Stimulated activated CD4-positive, alpha-beta T cell treated with anti-CD3 and anti-CD28 coated beads, Interleukin-1b, Interleukin-23, amount 100 ng/mL, for 48 hours (primary cell): ENCODE results near the gene HEMK1.

Experiments used
- DNase-seq: peaks from one replicate; pipeline ENCODE4 v3.0.0-alpha.2; 2020

HEMK1 gene

DNA sequence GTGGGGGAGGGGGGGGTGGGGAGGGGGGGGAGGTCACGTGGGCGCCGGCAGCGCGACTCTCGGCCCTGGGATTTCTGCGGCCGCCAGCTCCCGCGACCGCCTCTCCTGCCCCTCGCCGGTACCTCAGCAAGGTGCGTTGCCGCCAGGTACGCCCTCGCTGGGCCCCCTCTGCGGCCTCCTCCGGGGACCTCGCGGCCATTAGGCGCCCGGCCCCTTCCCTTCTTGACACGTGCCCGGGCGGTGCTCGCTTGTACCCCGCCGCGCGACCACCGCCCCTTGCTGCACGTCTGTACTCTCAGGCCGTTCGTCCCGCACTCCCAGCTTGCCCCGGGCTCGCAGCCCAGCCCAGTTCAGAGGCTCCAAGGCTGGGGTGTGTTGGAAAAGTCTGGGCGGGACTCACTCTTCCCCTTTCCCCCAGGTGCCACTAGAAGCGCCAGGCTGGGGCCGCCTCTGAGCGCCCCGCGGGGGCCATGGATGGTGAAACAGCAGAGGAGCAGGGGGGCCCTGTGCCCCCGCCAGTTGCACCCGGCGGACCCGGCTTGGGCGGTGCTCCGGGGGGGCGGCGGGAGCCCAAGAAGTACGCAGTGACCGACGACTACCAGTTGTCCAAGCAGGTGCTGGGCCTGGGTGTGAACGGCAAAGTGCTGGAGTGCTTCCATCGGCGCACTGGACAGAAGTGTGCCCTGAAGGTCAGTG, 47.9 kb downstream of the HEMK1 start, which contains the start of gene MAPKAPK3:
TSS of gene MAPKAPK3 (plus strand) at position 56 of the 696 bp plus-strand sequence. CDS start at position 471, 415 bp downstream.
- no peak for DNase-seq

DNA sequence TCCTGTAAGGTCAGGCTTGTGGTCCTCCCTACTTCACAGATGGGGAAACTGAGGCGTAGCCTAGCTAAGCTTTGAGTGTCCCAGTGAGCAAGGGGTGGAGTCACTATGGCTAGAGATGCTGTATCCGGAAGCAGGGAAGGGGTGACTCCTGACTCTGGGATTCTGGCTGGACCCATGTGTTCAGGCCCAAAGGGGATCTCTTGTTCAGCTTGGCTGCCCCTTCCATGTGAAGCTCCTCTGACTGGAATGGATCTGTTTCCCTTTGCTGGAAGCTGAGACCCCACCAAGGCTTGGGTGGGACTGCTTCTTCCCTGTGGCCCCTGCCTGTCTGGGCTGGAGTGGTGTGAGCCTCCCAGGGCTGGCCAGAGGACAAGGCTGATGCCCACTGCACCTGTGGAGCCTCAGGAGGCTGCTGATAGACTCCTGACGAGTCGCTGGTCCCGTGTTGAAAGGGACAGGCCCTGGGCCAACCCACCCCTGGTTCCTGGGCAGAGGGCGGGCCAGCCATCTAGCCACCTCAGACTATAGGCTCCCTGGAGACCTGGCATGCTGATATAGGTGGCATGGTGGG, 48.7 kb downstream of the HEMK1 start:
- DNase-seq: no peak

GRCh38 chr3:50620420-50620819, 51.1 kb downstream of the HEMK1 start:
- DNase-seq: no peak

DNA sequence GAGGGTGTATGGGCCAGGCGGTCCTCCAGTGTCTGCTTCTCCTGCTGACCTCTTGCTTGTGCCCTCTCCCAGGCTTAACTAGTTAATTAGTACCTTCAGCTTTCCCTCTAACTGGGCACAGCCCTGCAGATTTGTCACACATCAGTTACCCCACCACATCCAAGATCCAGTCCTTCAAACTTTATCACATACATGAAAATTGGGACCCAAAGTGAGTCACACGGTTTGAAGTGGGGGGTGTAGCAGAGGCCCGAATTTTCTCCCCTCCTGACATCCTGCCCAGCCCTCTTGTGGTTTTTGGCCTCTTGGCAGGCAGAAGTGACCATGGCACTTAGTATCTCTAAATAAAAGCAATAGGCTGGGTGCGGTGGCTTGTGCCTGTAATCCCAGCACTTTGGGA, 51.5 kb downstream of the HEMK1 start:
- no peak for DNase-seq

DNA sequence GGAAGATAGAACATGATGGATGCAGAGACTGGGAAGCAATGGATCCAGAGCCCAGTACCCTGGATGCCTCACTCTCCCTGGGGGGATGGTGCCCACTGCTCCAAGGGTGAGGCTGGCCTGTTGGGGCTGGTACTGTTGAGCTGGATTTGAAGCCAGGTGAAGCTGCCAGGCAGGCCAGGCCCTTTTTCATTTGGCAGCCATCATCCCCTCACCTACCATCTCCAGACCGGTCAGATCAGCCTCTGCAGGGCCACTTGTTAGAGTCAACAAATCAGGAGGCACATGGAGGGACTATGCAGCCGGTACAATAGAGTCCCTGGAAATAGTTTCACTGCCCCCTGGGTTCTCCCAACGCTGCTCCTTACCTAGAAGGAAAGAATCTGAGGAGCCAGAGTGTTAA, 53.6 kb downstream of the HEMK1 start:
- no peak for DNase-seq

DNA sequence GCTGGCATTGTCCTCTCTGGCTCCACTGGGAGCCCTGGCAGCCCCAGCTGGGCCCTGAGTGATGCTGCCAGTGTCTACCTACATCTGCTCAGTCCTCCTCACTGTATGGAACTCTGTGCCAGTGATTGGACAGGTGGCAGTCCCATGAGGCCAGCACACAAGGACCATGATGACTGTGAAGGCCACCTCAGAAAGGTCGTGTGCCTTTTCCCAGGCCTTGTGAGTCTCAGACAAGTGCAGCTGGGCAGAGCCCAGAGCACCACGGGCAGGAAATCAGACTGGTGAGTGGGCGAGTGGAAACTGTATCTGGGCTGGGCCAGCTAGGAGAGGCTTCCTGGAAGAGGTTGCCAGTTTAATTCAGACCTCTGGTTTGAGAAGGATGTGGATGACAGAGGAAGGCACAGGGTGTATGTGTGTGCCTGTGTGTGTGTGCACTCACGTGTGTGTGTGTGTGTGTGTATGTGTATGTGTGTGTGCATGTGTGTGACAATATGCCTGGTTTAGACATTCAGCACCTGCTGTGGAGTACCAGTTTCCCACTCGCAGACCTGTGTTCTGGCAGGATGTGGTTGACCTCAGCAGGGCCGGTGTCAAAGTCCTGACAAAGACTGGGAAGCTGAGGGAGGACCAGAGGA, 54.6 kb downstream of the HEMK1 start:
- peak; percentile 72 for DNase-seq

GRCh38 chr3:50624634-50625033, 55.3 kb downstream of the HEMK1 start:
- no peak for DNase-seq

DNA sequence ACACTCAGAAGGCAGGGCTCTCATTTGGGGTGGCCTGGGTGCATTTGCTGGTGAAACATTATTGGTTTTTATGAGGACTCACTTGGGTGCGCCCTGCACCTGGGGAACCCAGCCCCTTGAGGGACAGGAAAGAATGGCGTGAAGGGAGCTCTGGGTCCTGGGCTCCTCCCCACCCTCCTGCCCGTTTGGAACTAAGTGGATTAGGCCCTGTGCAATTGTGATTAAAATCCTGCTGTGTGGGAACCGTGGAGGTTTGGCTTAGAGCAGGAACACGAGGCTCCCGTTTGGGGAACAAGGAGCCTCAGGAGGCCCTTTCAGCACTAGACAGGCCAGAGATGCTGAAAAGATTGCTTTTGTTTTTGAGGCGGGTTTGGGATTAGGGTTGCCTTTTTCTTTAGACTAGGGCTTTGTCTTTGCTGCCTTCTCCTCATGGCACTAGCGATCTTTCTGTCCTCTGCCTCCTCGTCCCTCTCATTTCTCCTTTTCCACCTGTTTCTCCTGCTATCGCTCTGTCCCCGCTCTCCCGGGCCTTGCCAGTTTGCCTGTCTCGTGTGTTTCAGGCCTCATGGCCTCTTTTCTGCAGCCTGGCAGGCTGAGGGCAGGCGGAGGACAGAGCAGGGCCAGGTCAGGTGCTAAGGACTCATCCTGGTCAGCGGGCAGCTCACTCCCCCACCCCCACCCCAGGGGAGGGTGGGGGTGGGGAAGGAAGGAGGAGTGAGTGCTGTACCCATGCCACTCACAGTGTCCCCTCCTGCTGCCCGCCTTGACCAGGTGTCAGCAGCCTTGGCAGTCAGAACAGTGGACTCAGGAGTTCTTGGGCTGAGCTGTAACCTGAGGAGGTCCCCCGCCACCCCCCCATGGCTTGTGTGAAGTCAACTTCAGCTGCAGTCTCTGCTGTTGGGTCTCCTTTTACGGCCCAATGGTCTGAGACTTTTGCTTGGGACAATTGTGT, 56.2 kb downstream of the HEMK1 start:
- DNase-seq: no peak

DNA sequence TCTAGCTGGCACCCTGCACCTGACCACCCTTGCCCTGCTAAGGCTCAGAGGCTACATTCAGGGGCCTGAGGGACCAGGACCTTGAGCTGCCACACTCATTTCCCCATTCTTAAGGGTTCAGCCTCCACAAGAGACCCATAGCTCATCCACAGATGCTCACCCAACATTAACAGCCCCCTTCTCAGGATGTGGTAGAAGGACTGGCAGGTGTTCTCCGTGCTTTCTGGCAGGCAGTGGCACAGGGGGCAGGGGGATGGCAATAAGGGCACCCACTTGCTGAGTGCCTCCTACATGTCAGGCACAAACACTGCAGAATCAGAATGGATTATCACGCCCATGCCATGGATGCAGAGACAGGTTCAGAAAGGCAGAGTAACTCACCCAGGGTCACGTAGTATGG, 57.1 kb downstream of the HEMK1 start:
- DNase-seq: no peak

DNA sequence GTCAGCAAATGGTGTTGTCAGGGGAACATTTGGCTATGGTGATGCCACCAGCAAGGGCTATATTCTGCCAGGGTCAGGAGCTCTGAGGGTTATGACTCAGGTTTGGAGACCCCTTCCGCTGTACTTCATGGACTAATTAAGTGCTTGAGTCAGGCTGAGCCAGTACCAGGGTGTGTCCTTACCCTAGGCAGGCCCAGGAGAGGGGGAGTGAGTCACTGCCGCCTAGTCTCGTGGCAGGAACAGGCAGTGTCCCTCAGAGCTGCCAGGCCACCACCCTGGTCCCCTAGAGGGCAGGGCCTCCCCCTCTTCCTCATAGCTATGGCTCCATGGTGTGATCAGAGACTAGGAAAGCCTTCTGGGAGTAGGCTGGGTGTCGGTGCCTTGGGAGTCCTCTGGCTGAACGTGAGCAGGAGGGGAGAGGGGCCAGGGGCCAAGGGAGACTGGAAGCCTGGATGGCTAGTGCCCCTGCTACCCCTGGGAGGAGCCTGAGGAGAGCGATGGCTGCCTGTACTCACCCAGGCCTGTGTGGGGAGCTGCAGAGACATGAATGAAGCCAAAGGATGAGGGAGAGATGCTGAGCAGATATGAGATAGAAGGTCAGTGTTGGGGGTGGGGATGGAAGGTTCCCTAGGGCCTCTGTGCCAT, 58.2 kb downstream of the HEMK1 start:
- peak; percentile 46 for DNase-seq

DNA sequence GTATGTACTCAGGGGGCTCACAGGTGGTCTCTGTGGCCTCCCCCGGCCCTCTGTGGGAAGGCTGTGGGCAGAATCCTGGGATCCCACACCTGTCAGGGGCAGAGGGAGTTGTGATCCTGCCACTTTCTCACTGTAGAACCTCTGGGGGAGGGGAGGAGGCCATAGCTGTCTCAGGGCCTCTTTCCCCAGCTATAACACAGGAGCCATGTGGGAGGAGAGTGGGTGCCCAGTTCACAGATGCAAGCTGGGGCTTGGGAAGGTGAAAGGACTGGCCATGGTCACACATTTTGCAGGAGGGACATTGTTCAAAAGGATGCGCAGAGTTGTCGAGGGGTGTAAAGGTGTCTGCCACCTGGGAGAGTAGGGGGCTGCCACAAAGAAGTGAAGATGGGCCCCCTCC, 59.3 kb downstream of the HEMK1 start:
- DNase-seq: no peak

DNA sequence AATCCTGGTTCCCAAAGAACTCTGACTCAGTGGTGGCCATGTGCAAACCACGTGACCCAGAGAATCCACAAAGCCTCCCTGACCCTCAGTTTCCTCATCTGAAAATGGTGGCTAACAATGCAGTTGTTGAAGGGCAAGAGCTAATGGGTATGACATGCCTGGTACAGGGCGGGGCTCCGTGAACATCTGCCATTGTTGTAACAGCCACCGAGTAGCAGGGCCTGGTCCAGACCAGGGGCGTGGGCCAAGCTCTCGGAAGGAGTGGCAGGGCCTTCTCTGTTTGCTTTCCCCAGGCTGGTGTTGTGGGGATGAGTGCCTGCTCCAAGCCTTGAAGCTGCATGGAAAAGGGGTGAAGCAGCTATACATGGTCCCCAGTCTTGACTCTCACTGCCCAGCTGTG, 61.1 kb downstream of the HEMK1 start:
- DNase-seq: no peak

DNA sequence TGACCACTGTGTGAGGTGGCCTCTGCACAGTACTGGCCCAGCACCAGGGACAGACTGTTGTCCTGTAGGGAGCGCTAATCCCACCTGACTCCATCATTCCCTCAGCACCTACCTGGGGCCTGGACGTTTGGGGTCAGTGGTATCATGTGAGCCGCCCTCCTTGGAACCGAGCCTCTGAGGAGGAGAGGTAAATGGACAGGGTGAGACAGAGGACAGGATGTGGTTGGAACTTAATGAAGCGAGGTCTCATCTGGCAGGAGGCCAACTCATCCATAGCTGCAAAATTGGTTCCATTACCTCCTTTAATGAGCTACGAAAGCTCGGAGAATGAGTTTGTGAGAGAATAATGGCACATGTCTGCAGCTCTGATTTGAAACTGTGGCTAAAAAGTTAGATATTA, 61.6 kb downstream of the HEMK1 start:
- no peak for DNase-seq

GRCh38 chr3:50632450-50632849, 63.1 kb downstream of the HEMK1 start:
- no peak for DNase-seq

GRCh38 chr3:50633230-50633790, 64.0 kb downstream of the HEMK1 start:
- no peak for DNase-seq

DNA sequence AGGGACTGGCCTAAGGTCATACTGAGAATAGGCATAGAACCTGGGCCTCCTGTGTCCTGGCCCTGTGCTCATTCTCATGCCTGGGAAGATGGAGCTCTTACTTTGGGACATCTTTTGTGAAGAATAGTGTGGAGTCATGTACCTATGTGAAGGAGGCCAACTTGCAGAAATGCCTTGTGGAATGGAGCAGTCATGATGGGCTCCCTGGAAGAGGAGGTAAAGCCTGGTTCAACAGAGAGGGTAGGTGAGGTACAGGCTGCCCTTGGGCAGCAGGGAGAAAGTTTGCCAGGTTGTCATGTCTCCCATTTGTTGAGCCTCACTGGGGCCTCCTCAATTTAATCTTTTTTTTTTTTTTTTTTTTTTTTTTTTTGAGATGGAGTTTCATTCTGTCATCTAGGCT, 65.7 kb downstream of the HEMK1 start:
- DNase-seq: no peak

DNA sequence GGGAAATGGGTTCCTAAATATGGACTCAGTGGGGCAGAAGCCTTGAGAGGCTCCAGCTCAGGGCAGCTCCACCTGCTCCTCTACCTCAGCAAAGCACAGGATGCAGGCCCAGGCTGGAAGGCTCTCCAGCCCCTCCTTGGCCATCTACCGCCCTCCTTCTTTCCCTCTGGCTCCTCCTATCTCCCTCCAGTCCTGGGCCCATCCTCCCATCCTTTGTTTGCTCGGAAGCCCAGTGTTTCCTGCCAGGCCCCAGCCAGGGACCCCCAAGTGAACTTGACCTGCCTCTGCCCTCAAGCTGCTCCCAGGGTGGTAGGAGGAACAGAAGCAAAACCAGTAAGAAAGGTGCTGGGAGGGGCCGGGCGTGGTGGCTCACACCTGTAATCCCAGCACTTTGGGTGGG, 67.7 kb downstream of the HEMK1 start:
- no peak for DNase-seq

- DNase-seq: no peak
Observed at GRCh38 chr3:50637945-50638344, 68.6 kb downstream of the HEMK1 start.

- DNase-seq: no peak
Observed at GRCh38 chr3:50639055-50639494, 69.8 kb downstream of the HEMK1 start.

GRCh38 chr3:50642382-50642781, 73.1 kb downstream of the HEMK1 start:
- peak; percentile 34 for DNase-seq

DNA sequence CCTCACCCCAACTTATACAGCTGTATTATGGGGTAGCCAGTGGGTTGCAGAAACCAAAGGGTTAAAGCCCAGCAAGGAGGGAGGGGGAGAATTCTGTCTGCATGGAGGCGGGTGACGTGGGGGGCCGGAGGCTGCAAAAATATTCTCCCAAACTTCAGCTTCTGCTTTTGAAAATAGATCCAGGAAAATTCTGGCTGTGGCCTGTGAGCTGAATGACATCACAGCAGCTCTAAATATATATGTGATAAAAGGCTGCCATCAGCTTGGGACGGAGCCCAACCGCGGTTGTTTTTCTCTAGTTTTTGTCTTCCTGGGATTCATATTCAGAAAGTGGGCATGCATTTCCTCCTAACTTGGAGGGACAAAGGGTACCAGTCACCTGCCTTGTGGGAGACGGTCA, 75.2 kb downstream of the HEMK1 start:
- no peak for DNase-seq

DNA sequence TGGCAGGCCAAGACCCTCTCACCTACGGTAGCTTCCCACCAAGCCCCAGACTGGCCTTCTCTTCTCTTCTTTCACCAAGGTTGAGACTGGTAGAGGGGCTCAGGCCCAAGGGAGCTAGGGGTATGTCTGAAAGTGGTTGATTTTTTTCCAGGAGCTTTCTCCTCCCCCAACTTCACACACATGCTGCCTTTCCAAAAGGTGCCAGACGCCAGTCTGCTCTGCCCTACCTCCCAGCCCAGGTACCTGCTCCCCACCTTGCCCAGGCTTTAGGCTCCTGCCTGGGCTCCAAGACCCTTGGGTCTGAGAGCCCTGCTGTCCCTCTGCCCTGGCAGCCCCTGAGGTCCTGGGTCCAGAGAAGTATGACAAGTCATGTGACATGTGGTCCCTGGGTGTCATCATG, 76.1 kb downstream of the HEMK1 start:
- no peak for DNase-seq
